GM12878 (cell line): ENCODE results near the gene SORCS2.

ENCODE experiments used
- ASH2L ChIP-seq: fragments of 300-600, 200-600 bp; sonication (generic); IDR thresholded peaks from 2 replicates; pipeline ENCODE4 v1.6.1; 2017; ENCODE audit warnings: low read depth, mild to moderate bottlenecking, borderline replicate concordance
- EP300 ChIP-seq, 2 experiments: fragments of 150-350 bp in 1 of 2; IDR thresholded peaks; 2 replicates each; pipeline ENCODE4 v1.6.1; 2011 to 2012; ENCODE audit warnings: low read depth in 2 of 2, low read length in 2 of 2, borderline replicate concordance in 1 of 2, improper control_type of control experiment in 1 of 2, inconsistent platforms in 1 of 2; ENCODE audit not compliant: control insufficient read depth in 1 of 2
- MTA3 ChIP-seq: IDR thresholded peaks from 2 replicates; pipeline ENCODE4 v1.6.1; 2012; ENCODE audit warnings: low read length, inconsistent platforms, borderline replicate concordance
- NR2C2 ChIP-seq: IDR thresholded peaks from 2 replicates; pipeline ENCODE4 v1.6.1; 2011; ENCODE audit warnings: borderline replicate concordance, low read depth; ENCODE audit not compliant: control insufficient read depth, insufficient read length
- POLR2AphosphoS5 ChIP-seq: IDR thresholded peaks from 2 replicates; pipeline ENCODE4 v1.6.1; 2011; ENCODE audit warnings: mild to moderate bottlenecking, low read length, inconsistent platforms
- RAD21 ChIP-seq: IDR thresholded peaks from 2 replicates; pipeline ENCODE4 v1.6.1; 2011; ENCODE audit warnings: mild to moderate bottlenecking, low read depth, low read length, moderate library complexity; ENCODE audit not compliant: insufficient read depth
- RELA ChIP-seq: fragments of 450-650 bp; IDR thresholded peaks from 2 replicates; pipeline ENCODE4 v1.8.0; 2014; ENCODE audit warnings: borderline replicate concordance; ENCODE audit not compliant: partially characterized antibody
- SPI1 ChIP-seq: IDR thresholded peaks from 2 replicates; pipeline ENCODE4 v1.6.1; 2011; ENCODE audit warnings: low read depth, mild to moderate bottlenecking, low read length, moderate library complexity, borderline replicate concordance; ENCODE audit not compliant: insufficient read depth
- TF ChIP-seq, protein P1 (sequence below), 3 experiments: IDR thresholded peaks in 2 of 3; conservative IDR thresholded peaks in 1 of 3; 2 replicates each; pipeline ENCODE4 v1.5.1; 2011; ENCODE audit warnings: low read depth in 3 of 3, low read length in 3 of 3, mild to moderate bottlenecking in 3 of 3, control low read depth in 2 of 3, moderate library complexity in 2 of 3, inconsistent platforms in 1 of 3, mixed read lengths in 1 of 3; ENCODE audit not compliant: control insufficient read depth in 2 of 3, insufficient read depth in 1 of 3; ENCODE audit errors: extremely low read depth in 1 of 3

DNA sequence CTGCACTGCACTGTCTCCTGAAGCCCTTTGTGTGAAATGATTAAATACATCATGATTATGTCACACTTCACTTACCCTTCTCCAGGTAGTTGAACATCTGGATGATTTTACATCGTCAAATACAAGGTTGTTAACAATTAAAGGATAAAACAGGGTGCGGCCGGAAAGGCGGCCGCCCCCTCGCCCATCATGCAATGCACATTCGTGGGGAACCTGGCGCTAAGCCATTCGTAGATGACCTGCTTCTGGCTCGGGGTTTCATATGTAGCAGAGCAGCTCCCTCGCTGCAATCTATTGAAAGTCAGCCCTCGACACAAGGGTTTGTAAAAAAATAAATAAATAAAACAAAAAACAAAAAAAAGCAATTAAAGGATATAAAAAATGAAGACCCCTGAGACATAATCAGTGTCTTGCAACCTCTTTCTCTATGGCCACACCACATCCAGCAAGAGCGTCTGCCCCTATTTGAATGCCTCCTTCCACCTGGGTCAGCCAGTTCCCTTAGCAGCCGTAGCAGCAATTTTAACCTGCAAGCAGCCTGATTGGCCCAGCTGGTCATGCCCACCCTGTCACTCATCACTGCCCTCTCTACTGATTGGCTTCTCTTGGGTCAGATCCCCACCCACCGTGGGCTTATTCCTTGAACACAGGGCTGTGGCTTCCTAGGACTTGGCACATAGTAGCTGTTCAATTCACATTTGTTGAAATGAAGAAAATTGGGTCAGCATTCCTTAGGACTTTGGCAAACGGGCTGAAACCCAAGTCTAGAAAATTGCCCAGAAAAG, 390.2 kb downstream of the SORCS2 start:
- TF ChIP-seq ASH2L (no peak), POLR2AphosphoS5 (no peak), MTA3 (no peak), NR2C2 (no peak), RAD21 (no peak), EP300 (IDR thresholded peaks at IDR 0.05; ENCODE audit: borderline replicate concordance in 1 of 2, control insufficient read depth in 1 of 2, low read depth in 2 of 2, low read length in 2 of 2) (no peak), RELA (no peak), SPI1 (no peak)
- TF ChIP-seq, protein P1, sequence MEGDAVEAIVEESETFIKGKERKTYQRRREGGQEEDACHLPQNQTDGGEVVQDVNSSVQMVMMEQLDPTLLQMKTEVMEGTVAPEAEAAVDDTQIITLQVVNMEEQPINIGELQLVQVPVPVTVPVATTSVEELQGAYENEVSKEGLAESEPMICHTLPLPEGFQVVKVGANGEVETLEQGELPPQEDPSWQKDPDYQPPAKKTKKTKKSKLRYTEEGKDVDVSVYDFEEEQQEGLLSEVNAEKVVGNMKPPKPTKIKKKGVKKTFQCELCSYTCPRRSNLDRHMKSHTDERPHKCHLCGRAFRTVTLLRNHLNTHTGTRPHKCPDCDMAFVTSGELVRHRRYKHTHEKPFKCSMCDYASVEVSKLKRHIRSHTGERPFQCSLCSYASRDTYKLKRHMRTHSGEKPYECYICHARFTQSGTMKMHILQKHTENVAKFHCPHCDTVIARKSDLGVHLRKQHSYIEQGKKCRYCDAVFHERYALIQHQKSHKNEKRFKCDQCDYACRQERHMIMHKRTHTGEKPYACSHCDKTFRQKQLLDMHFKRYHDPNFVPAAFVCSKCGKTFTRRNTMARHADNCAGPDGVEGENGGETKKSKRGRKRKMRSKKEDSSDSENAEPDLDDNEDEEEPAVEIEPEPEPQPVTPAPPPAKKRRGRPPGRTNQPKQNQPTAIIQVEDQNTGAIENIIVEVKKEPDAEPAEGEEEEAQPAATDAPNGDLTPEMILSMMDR (IDR thresholded peaks at IDR 0.05 in 2 of 3, conservative IDR thresholded peaks at IDR 0.05 in 1 of 3; ENCODE audit: control insufficient read depth in 2 of 3, extremely low read depth in 1 of 3, insufficient read depth in 1 of 3, low read depth in 3 of 3, low read length in 3 of 3), result no peak
